GM18520 (cell line): ENCODE data around the gene HECA.
A peak's percentile ranks its signal among the peaks of the same experiment; 100 is the strongest.

Source experiments
- ATAC-seq: cut with Tn5 transposase; IDR thresholded peaks from one replicate; pipeline ENCODE4 v1.9.1; 2021; ENCODE audit not compliant: unreplicated experiment

The HECA gene

DNA sequence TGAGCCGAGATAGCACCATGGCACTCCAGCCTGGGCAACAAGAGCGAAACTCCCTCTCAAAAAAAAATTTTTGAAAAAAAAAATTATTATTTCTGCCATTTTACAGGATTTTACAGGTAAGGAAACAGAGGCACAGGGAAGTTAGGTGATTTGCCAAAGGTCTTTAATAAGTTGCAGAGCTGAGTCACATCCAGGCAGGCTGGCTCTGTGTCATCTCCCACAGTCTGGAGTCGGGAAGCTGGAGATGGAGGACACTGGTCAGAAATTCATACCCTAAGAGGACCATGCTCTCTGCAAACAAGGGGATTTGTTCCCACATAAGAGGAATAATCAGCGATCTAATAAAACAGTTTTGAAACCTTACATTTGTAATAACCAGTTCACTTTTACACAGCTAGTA lies 24.1 kb downstream of the HECA start:
- no peak for ATAC-seq

DNA sequence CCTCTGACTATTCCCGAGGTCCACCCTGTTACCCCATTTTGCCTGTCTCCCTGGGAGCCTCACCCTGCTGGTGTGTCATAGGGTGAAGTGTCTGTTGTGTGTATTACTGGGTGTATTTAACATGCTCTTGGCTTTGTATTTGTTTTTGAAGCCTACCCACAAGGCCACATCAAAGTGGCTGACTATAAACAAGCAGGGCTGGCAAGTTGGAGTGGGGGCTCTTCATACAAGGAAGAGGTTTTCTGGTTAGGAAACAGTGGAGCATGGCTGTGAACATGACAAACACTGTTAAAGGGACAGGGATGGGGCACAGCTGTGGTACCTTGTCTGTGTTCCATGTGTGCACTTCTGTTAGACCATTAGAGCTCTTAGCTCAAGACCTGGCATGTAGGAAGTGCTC lies 26.3 kb downstream of the HECA start:
- no peak for ATAC-seq

DNA sequence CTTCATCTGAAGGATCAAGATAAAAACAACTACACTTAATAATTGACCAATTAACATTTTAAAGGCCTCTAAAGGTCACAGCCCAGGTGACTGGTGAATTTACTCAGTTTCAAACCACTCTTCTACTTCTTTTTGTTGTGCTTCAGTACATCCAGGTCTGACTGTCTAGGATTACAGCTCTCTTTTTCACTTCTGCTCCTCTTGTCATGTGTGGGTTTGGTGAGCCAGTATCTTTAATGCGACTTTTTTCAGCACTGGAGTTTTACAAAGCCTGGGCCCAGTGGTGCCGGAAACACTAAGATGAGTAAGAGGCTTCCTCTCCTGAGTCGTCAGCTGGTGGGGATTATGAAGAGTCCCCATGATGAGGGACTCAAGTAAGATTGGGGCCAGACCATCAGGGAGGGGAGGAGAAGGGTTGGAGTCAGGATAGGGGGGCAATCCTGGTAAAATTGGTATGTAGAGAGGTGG lies 27.0 kb downstream of the HECA start:
- ATAC-seq: peak; percentile 97

DNA sequence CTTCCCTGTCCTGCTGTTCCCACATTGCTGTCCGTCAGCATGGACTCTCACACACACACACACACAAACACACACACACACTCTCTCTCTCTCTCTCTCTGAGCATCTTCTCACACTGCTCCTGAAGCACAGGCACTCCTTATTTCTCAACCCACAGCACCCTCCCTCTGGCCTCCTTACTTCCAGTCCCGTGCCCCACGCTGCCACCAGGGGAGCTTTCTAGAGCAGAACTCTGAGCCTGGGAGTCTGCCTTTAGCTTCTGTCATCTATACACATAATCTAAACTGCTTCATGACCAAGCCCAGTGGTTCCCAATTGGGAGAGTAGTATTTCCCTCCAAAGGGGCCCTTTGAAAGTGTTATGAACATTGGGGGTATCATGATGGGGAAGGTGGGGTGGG lies 29.1 kb downstream of the HECA start:
- ATAC-seq: no peak

DNA sequence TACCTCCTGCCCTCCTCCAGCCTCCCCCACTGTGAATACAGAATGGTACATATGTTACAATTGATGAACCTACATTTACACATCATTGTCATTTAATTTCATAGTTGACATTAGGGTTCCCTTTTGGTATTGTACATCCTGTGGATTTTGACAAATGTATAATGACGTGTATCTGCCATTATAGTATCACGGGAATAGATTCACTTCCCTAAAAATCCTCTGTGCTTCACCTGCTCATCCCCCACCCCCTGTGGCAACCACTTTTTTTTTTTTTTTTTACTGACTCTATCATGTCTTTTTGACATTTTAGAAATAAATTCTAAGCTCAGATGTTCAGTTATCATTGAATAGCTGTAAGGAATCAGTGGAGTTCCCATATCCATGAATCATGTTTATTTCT lies 30.4 kb downstream of the HECA start:
- ATAC-seq: no peak

DNA sequence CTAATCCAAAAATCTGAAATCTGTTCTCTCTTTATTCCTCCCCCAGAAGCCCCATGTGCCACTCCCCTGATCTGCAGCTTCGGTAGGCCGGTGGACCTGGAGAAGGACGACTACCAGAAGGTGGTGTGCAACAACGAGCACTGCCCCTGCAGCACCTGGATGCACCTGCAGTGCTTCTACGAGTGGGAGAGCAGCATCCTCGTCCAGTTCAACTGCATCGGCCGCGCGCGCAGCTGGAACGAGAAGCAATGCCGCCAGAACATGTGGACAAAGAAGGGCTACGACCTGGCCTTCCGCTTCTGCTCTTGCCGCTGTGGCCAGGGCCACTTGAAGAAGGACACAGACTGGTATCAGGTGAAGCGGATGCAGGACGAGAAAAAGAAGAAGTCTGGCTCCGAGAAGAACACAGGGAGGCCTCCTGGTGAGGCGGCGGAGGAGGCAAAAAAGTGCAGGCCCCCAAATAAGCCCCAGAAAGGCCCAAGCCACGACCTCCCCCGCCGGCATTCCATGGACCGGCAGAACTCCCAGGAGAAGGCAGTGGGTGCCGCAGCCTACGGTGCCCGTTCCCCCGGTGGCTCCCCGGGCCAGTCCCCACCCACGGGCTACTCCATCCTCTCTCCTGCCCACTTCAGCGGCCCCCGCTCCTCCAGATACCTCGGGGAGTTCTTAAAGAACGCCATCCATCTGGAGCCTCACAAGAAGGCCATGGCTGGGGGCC lies 31.5 kb downstream of the HECA start:
- ATAC-seq: no peak

DNA sequence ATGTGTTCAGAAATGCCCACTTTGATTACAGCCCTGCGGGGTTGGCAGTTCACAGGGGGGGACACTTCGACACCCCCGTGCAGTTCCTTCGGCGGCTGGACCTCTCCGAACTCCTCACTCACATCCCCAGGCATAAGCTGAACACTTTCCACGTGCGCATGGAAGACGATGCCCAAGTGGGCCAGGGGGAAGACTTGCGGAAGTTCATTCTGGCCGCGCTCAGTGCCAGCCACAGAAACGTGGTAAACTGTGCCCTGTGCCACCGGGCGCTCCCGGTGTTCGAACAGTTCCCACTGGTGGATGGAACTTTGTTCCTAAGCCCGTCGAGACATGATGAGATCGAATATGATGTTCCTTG lies 32.1 kb downstream of the HECA start:
- ATAC-seq: no peak

DNA sequence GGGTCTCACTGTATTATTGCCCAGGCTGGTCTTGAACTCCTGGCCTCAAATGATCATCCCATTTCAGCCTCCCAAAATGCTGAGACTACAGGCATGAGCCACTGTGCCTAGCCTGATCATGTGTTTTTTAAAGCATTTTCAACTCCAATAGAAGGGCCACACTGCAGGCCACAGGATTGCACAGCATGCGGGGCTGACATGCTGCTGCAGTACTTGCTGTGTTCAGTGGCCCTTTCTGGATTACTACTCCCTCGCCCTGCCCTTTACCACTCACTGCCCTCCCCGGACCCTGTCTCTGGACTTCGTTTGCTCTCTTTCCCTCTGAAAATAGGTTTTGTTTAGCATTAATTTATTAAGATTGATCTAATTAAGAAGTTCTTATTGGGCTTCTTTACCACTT lies 37.3 kb downstream of the HECA start:
- no peak for ATAC-seq

DNA sequence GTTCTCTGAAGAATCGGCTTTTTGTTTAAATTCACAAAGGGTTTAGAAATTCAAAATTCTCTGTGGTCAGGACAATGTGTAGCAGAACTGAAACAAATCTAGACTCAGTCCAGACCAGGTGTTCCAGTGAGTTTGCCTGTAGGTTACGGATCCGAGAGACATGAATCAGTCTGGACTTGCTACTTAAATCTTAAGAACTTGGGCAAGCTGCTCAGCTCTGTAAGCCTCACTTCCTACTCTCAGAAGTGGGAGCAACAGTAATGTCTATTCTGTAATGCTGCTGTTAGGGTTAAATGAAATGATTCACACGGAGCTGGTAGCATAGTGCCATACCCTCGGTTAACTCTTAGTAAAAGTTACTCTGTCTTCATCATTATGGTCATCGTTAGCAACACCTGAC lies 37.7 kb downstream of the HECA start:
- ATAC-seq: no peak

DNA sequence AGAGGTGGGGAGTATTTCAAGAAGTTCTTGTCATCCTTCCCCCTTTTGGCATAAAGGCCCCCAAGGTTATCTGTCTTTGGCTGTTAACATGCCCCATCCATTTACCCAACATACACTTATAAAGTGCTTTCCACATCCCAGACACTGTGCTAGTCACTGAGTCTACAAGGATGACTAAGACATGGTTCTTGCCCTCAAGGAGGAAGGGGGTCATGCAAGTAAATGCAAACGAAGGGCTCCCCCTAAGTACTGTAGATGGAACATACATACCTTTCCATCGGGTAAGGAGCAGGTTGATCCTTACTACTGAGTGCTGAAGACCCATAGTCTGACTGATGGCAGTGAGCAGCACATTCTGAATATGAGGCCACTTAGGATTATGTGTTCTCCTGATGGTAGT lies 38.3 kb downstream of the HECA start:
- no peak for ATAC-seq

DNA sequence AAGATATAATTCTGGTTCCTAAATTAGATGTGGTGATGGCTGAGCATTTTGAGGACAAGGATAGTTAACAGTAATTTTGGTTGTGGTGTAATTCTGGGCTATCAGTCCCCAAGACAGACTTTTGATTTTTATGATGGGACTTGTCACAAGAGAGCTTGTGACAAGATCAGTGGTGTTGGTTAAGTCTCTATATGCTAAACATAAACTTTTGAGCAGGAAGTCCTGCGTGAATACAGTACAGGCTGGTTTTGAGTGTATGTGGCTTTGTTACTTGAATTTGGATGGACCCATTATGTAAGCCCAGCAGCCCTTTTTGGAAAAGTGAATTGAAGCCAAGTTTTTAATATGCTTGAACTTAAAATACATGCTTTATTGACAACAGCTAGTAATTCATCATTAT lies 38.9 kb downstream of the HECA start:
- no peak for ATAC-seq

DNA sequence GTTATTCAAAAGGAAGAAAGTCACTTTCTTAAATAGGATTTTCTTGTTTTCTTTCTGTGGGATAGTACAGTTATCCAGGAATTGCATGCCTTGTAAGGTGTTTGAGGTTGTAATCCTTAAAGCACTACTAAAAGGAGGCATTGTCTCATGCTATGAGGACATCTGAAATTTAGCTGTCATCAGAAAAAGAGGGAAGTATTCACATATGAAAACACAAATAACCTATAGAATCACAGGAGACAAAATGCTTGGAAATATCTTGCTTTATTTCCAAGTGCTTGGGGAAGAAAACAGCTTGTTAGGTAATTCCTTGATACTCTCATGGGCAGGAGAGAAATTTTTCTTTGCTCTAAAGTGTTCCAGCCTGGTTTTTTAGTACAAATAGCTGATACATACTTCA lies 40.1 kb downstream of the HECA start:
- no peak for ATAC-seq

DNA sequence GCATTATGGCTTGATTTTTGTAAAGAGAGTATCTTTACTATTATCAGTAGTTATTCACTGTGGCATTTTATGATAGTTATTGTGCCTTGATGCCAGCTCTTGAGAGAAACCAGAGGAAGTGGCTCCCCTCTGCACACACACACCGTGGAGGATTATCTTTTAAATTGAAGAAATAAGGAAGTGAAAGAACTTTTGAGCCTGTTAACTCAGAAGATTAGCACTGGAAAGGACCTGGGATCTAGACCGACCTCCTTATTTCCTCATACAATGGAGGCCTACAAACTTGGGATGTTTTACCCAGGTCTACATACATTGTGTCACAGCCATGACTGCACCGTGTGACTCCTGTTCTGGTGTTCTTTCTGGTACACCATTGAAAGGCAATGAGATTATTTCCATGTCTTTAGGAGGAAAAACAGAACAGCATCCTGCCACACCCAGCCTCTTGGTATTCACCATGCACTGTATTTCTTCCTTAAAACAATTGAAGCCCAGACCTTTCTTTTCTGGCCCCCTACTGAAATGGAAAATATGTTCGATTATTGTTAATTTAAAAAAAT lies 40.6 kb downstream of the HECA start:
- ATAC-seq: no peak

DNA sequence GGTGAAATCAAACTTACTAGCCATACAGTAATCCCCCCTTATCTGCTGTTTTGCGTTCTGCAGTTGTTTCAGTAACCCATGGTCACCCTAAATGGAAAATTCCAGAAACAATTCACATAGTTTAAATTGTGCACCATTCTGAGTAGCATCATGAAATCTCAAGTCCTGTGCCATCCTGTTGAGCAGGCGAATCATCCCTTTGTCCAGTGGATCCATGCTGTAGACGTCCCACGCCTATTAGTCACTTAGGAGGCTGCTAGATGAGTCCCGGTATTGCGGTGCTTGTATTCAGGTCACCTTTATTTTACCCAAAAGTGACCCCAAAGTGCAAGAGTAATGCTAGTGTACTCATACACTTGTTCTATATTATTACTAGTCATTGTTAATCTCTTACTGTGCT lies 46.4 kb downstream of the HECA start:
- ATAC-seq: no peak

DNA sequence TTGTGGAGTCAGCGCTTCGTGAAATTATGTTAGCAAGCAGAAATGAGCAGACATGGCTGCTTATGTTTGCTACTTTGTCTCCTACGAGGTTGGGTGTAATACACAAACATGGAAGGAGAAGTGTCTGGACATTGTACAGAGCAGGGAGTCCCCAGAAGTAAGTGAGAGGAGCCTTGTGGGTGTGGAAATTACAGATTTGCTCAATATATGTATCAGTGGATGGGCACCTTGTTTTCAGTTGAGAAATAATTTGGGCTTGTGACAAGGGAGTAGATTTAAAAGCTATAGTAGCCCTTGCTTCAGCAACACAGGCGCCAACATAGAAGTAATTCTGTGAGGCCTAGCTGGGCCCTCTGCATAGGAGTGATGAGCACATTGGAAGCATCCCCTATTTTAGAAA lies 49.2 kb downstream of the HECA start:
- no peak for ATAC-seq

DNA sequence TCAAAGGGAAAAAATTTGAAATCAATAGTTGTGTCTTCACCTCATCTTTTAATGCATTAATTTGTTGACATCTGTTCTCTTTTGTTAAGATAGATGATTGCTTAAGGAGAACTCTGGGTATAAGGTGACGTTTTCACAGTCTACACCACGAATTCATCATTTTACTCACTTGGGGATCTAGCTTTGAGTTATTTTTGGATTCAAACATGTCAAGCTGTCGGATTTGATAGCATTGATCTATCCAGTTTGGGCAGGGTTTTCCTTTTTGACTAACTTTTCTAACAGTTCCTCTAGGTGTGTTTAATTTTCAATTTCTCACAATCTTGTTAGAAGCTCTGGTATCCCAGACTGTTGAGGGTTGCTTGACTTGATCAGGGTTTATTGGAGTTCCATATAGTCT lies 49.6 kb downstream of the HECA start:
- no peak for ATAC-seq

DNA sequence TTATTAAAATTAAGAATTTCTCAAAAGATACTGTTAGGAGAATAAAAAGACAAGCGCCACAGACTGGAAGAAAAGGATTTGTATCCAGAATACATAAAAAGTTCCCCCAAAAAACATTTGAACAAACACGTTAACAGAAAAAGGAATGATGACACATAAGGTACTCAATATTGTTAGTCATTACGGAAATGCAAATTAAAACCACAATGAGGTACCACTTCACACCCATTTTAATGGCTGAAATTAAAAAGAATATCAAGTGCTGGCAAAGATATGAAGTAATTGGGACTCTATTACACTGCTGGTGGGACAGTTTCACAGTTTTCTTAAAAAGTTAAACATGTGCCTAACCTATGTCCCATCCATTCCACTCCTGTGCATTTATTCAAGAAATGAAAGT lies 51.4 kb downstream of the HECA start:
- ATAC-seq: no peak

DNA sequence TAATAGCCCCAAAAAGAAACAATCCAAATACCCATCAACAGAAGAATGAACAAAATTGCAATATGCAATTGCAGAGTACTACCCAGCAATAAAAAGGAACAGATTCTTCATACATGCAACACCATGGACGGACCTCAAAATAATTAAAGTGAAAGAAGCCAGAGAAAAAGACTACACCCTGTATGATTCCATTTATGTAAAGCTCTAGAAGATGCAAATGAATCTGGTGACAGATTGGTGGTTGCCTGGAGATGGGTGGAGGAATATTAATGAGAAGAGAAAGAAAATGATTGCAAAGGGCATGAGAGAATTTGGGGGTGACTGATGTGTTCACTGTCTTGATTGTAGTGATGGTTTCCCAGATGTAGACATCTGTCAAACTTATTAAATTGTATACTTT lies 51.8 kb downstream of the HECA start:
- no peak for ATAC-seq

DNA sequence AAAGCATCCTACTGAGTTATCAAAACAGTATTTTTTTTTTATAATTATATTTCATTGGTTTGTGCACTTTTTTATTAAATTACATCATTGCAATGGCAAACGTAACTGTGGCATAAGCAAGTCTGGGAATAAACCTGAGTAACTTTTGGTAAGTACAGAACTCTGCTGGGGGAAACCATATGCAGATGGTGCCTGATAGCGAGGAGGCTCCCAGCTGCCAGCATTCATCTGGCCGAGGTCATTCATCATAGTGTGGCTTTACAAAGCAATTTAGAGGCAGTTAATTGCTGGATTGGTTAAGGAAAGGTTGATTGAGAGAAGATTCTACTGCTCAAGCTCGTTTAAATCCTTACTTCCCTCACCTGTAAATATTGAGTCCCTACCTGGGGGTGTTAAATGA lies 52.6 kb downstream of the HECA start:
- no peak for ATAC-seq

DNA sequence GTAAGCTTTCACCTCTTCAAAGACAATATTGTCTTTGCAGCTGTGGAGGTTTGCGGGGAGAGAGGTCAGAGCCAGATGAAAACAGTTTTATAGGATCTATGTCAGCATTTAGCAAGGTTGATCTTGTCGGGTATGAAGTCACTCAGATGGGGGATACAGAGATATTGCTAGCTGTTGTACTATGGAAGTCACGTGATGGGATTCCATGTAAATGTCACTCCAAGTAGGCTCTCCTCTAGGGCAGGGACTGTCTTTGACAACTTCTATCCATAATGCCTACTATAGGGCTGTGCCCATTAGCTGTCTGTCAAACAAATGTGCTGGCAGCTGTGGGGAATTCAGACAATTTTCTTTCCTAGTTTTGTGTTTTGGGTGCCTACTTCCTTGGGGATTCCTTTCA lies 54.8 kb downstream of the HECA start:
- no peak for ATAC-seq

DNA sequence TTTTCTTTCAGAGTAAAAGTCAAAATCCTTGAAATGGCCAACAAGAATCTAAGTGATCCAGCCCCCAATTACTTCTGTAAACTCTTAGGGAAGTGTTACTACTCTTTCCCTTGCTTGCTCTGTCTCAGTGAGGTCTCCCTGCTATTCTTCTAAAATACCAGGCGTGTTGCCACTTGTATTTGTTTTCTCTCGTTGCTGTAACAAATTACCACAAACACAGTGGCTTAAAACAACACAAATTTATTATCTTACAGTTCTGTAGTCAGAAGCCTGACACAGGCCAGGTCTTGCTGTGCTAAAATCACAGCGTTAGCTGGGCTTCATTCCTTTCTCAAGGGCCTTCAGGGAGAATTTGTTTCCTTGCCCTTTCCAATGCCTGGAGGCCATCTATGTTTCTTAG lies 59.9 kb downstream of the HECA start:
- ATAC-seq: no peak

DNA sequence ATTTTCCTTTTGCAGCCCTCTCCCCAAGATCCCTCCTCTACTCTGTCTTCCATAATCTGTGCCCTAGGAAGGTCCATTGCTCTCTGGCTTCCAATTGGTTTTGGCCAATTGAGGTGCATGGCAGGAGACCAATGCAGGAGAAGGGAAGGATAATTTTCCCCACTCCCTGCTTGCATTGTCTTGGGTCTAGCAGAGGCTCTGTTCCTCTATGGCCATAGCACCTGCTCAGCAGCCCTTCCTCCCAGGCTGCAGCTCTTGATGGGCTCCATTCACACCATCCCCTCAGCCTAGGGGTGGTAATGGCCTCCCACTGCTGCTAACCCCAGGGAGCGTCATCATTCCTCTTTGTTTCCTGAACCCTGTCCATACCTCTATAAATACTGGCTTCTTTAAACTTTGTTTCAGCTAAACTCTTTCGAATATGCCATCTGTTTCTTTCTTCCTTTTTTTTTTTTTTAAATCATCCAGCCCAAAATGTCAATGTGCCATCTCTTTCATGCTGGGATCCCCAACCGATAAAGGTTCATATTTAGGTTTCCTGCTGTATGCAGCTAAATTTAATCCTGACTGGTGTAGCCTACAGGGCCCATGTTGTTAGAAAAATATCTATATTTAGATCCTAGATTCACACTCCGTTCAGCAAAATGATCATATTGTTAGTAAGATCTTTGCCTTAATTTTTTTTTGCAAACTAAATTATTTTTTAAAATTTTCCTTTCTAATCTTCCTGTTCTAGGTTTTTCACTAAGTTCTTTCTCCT lies 63.8 kb downstream of the HECA start:
- ATAC-seq: no peak

DNA sequence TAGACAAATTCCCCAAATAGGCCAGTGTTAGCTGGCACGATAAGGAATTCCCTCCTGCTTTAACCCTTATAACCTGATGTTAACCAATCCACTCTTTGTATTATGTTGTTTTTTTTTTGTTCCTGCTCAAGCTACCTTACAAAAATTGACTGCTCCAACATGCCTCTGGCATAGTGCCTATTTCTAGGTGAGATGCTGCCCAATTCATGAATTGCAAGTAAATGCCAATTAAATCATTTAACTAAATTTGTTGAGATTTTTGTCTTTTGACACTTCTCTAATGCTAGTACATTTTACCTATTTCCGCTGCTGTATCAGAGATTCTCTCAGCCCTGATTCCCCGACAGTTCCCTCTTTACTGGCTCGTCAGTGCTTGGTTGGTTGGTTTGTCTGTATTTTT lies 66.5 kb downstream of the HECA start:
- no peak for ATAC-seq
